ENCODE results near the gene ACOT6. TPM values are rescaled to one million over a fixed set of nuclear protein-coding genes. Genes with fewer than 3 reads are reported as not detected.

Gene ACOT6
- total RNA-seq, 1 experiment from 2014 or later, result not detected

GRCh38 chr14:73619524-73619923 is 7.2 kb downstream of the ACOT6 start:
- in situ Hi-C loops (cut with HindIII; ENCODE audit: low pct_unique_long_range_greater_than_20kb, low sequenced_read_pairs), result no loop called here
- H3K4me1 ChIP-seq (ENCODE audit: control insufficient read depth, insufficient read depth, low read length), result no peaks in the 10 kb centered on the region
- H3K27ac ChIP-seq (ENCODE audit: low read length), result no peak overlapping the region
- ChIA-PET CTCF (no interaction called here), POLR2A (no interaction called here)
- no peaks in the 10 kb centered on the region for H3K36me3 ChIP-seq (ENCODE audit: control insufficient read depth, insufficient read depth, low read length)
- BruUV-seq (replicated peaks), result no TSS peak
- no peak overlapping the region for H3K4me3 ChIP-seq (ENCODE audit: low read depth in 2 of 2, low read length in 2 of 2)
- no peaks in the 10 kb centered on the region for H3K27me3 ChIP-seq (ENCODE audit: control insufficient read depth, insufficient read depth, low read length)
- DNase-seq (ENCODE audit: low read depth, low spot score) (no peak), ATAC-seq (no peak)
- intact Hi-C loops (cut with micrococcal nuclease; ENCODE audit: unreplicated experiment), result no loop called here
- H3K9me3 ChIP-seq (ENCODE audit: control insufficient read depth, insufficient read depth, low read depth, low read length), result no peaks in the 10 kb centered on the region
- TF ChIP-seq POLR2AphosphoS5 (IDR thresholded peaks at IDR 0.05; ENCODE audit: low read depth, low read length) (no peak), CTCF (IDR thresholded peaks at IDR 0.05) (no peak), TCF7L2 (IDR thresholded peaks at IDR 0.05; ENCODE audit: low read depth, low read length) (no peak), REST (IDR thresholded peaks at IDR 0.05; ENCODE audit: insufficient read depth in 1 of 2, low read depth in 2 of 2, low read length in 1 of 2) (no peak), SIN3A (IDR thresholded peaks at IDR 0.05; ENCODE audit: borderline replicate concordance, insufficient read depth, low read depth, low read length) (no peak)

GRCh38 chr14:73620268-73620667 is 8.0 kb downstream of the ACOT6 start:
- ATAC-seq (no peak), DNase-seq (ENCODE audit: low read depth, low spot score) (no peak)
- CTCF ChIA-PET, result no interaction called here
- H3K4me3 ChIP-seq (ENCODE audit: low read depth in 2 of 2, low read length in 2 of 2), result no peak overlapping the region
- H3K9me3 ChIP-seq (ENCODE audit: control insufficient read depth, insufficient read depth, low read depth, low read length), result no peaks in the 10 kb centered on the region
- H3K4me1 ChIP-seq (ENCODE audit: control insufficient read depth, insufficient read depth, low read length), result no peaks in the 10 kb centered on the region
- POLR2A ChIA-PET, result no interaction called here
- in situ Hi-C loops (cut with HindIII; ENCODE audit: low pct_unique_long_range_greater_than_20kb, low sequenced_read_pairs), result no loop called here
- H3K27me3 ChIP-seq (ENCODE audit: control insufficient read depth, insufficient read depth, low read length), result no peaks in the 10 kb centered on the region
- no peak overlapping the region for H3K27ac ChIP-seq (ENCODE audit: low read length)
- BruUV-seq (replicated peaks), result no TSS peak
- H3K36me3 ChIP-seq (ENCODE audit: control insufficient read depth, insufficient read depth, low read length), result no peaks in the 10 kb centered on the region
- intact Hi-C loops (cut with micrococcal nuclease; ENCODE audit: unreplicated experiment), result no loop called here
- TF ChIP-seq POLR2AphosphoS5 (IDR thresholded peaks at IDR 0.05; ENCODE audit: low read depth, low read length) (no peak), SIN3A (IDR thresholded peaks at IDR 0.05; ENCODE audit: borderline replicate concordance, insufficient read depth, low read depth, low read length) (no peak), REST (IDR thresholded peaks at IDR 0.05; ENCODE audit: insufficient read depth in 1 of 2, low read depth in 2 of 2, low read length in 1 of 2) (no peak), TCF7L2 (IDR thresholded peaks at IDR 0.05; ENCODE audit: low read depth, low read length) (no peak), CTCF (IDR thresholded peaks at IDR 0.05) (no peak)

All from Panc1 (cell line).